ENCODE results near the gene FAM174B. TPM values are rescaled to one million over a fixed set of nuclear protein-coding genes. Genes with fewer than 3 reads are reported as not detected.
A peak's percentile ranks its signal among the peaks of the same experiment; 100 is the strongest.

FAM174B gene
- total RNA-seq, 2 donors from 2014 or later: 6.2 to 7.1 TPM

GRCh38 chr15:92665100-92665555 is 9.6 kb upstream of the FAM174B start:
- no peaks in the 10 kb centered on the region for H3K27me3 ChIP-seq
- peak overlapping the region; percentile 5 to 62 for H3K27ac ChIP-seq
- H3K4me3 ChIP-seq: no peak overlapping the region
- H3K36me3 ChIP-seq: no peaks in the 10 kb centered on the region
- H3K9me3 ChIP-seq: no peaks in the 10 kb centered on the region
- TF ChIP-seq CTCF (IDR thresholded peaks at IDR 0.05): no peak
- DNase-seq (ENCODE audit: low spot score): no peak
- peaks cover 0 to 40% of the 10 kb centered on the region in 2 donors for H3K4me1 ChIP-seq

GRCh38 chr15:92664178-92664900 is 8.8 kb upstream of the FAM174B start:
- no peak for TF ChIP-seq CTCF (IDR thresholded peaks at IDR 0.05)
- no peak overlapping the region for H3K4me3 ChIP-seq
- no peak for DNase-seq (ENCODE audit: low spot score)
- H3K9me3 ChIP-seq: no peaks in the 10 kb centered on the region
- H3K36me3 ChIP-seq: no peaks in the 10 kb centered on the region
- peak overlapping the region in 1 of 2 donors; percentile 62 for H3K27ac ChIP-seq
- H3K27me3 ChIP-seq: no peaks in the 10 kb centered on the region
- H3K4me1 ChIP-seq: peaks cover 0 to 40% of the 10 kb centered on the region in 2 donors

GRCh38 chr15:92663250-92663951 is 7.8 kb upstream of the FAM174B start:
- Histone ChIP-seq H3K4me3 (no peak overlapping the region), H3K27me3 (no peaks in the 10 kb centered on the region), H3K4me1 (peaks cover 0 to 40% of the 10 kb centered on the region in 2 donors), H3K9me3 (no peaks in the 10 kb centered on the region), H3K36me3 (no peaks in the 10 kb centered on the region), H3K27ac (no peak overlapping the region)
- TF ChIP-seq CTCF (IDR thresholded peaks at IDR 0.05): no peak
- DNase-seq (ENCODE audit: low spot score): no peak

GRCh38 chr15:92662762-92663161 is 7.2 kb upstream of the FAM174B start:
- no peaks in the 10 kb centered on the region for H3K36me3 ChIP-seq
- H3K27me3 ChIP-seq: no peaks in the 10 kb centered on the region
- DNase-seq (ENCODE audit: low spot score): no peak
- H3K27ac ChIP-seq: no peak overlapping the region
- H3K4me1 ChIP-seq: peaks cover 0 to 34% of the 10 kb centered on the region in 2 donors
- no peak for TF ChIP-seq CTCF (IDR thresholded peaks at IDR 0.05)
- H3K4me3 ChIP-seq: no peak overlapping the region
- H3K9me3 ChIP-seq: no peaks in the 10 kb centered on the region

GRCh38 chr15:92661956-92662355 is 6.4 kb upstream of the FAM174B start:
- no peak for DNase-seq (ENCODE audit: low spot score)
- no peaks in the 10 kb centered on the region for H3K36me3 ChIP-seq
- H3K27ac ChIP-seq: no peak overlapping the region
- no peak overlapping the region for H3K4me3 ChIP-seq
- no peak for TF ChIP-seq CTCF (IDR thresholded peaks at IDR 0.05)
- H3K27me3 ChIP-seq: no peaks in the 10 kb centered on the region
- peaks cover 0 to 26% of the 10 kb centered on the region in 2 donors for H3K4me1 ChIP-seq
- no peaks in the 10 kb centered on the region for H3K9me3 ChIP-seq
